ENCODE data around the gene SIRPG. TPM values are rescaled to one million over a fixed set of nuclear protein-coding genes. Genes with fewer than 3 reads are reported as not detected.

The SIRPG gene
- total and polyA plus RNA-seq, 10 of the 15 experiments (the other 5 are each of a cell fraction or from before 2014, with no cell fraction given), result 1.1 to 13.0 (median 4.1) TPM

DNA sequence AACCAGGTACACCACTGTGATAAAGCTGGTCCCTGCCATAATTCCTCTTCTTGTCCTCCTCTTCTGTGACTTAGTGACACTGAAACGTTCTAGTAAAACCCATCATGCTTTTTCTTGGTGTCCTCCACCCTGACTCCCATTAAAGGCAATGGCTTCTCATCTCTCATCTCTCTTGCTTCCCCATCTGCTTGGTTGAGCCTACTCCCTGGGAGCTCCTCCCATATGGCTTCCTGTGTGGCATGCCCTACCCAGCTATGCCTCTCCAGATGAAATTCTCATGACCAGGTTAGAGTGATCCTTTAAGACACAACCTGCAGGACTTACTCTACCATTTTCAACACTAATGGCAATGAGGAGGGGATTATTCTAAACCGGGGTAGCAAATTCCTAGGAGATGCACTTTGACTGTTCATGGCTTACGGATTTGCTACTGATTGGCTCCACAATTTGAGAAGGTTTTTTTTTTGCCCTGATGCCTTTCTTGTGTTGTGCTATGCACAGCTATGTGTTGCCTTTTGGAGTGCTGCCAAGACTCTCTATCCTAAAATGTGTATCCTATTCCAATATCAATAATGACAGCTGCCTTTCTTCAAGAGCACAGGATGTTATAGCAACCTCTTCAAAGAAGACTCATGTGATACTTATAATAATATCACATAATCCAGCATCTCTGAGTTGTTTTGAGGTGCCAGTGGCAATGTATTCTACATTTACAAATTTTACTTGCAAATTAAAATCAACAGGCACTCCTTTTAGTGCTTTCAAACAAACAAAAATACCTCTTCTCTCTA, 6.1 kb downstream of the SIRPG start:
- Histone ChIP-seq H3K4me1 (ENCODE audit: control insufficient read depth, insufficient read depth, low read length) (no peaks in the 10 kb centered on the region; the same call in 1 of the 2 replicates), H3K4me2 (ENCODE audit: control insufficient read depth, insufficient read depth) (no peak overlapping the region), H3K9ac (ENCODE audit: control insufficient read depth, insufficient read depth, low read length) (no peak overlapping the region), H3K9me3 (replicated peaks; ENCODE audit: control insufficient read depth, insufficient read depth, low read length) (peaks cover 1% of the 10 kb centered on the region; the same call in 2 of the 3 replicates), H2AFZ (ENCODE audit: control insufficient read depth, low read depth, low read length) (no peak overlapping the region), H4K20me1 (ENCODE audit: control insufficient read depth, insufficient read depth) (no peaks in the 10 kb centered on the region), H3K27me3 (replicated peaks in 1 of 2; ENCODE audit: control insufficient read depth in 2 of 2, insufficient read depth in 2 of 2, low read length in 1 of 2) (no peaks in the 10 kb centered on the region; a peak in 1 of 4 replicates), H3K4me3 (no peak overlapping the region), H3K27ac (ENCODE audit: control insufficient read depth, insufficient read depth) (no peak overlapping the region), H3K36me3 (ENCODE audit: control insufficient read depth in 2 of 2, insufficient read depth in 2 of 2, low read length in 1 of 2) (no peaks in the 10 kb centered on the region), H3K79me2 (ENCODE audit: control insufficient read depth, insufficient read depth, low read length) (no peaks in the 10 kb centered on the region)
- in situ Hi-C loops (cut with MboI) (no loop called here), intact Hi-C loops (cut with micrococcal nuclease; ENCODE audit: unreplicated experiment) (no loop called here)
- POLR2A ChIA-PET, result interaction anchor here (0.6 kb wide), 1 partner anchor 15 kb away, joined by 3 read pairs; no protein-coding TSS in a partner anchor
- RAD21 ChIA-PET (ENCODE audit: unreplicated experiment), result interaction anchor here (1.1 to 1.5 kb wide), 2 partner anchors 32 to 142 kb away, joined by 3 to 4 read pairs; partner anchors contain the start of gene SIRPB1
- SMC1A ChIA-PET (ENCODE audit: uncharacterized antibody, unreplicated experiment), result interaction anchor here (0.5 to 1.5 kb wide), 5 partner anchors 14 to 397 kb away, joined by 3 to 4 read pairs (median 3); no protein-coding TSS in a partner anchor
- no peak for FAIRE-seq
- 26% methylated on average over 3 of the region's 3 CpGs for WGBS (ENCODE audit: insufficient coverage, insufficient replicate concordance, low lambda C conversion rate, missing lambda C conversion rate)
- no peak for DNase-seq (ENCODE audit: low read depth, low spot score)
- CTCF ChIA-PET, result interaction anchor here (0.7 kb wide), 1 partner anchor 20 kb away, joined by 3 read pairs; no protein-coding TSS in a partner anchor
- no TSS peak for BruUV-seq (replicated peaks)
- no peak; the same call in 2 of the 3 replicates for ATAC-seq
- no peak for TF ChIP-seq NFXL1 (IDR thresholded peaks at IDR 0.05; ENCODE audit: borderline replicate concordance)
- no peak for TF ChIP-seq MXI1 (IDR thresholded peaks at IDR 0.05; ENCODE audit: low read depth, low read length)
- no peak for TF ChIP-seq NKRF (conservative IDR thresholded peaks at IDR 0.05)
- TF ChIP-seq STAT3 (IDR thresholded peaks at IDR 0.05; ENCODE audit: low read depth, low read length), result no peak
- TF ChIP-seq TAF1 (IDR thresholded peaks at IDR 0.05; ENCODE audit: borderline replicate concordance, low read depth, low read length), result no peak
- no peak for TF ChIP-seq CBFB (IDR thresholded peaks at IDR 0.05; ENCODE audit: low read depth)
- TF ChIP-seq REST (IDR thresholded peaks at IDR 0.05; ENCODE audit: low read depth, low read length), result no peak
- TF ChIP-seq, protein P1, sequence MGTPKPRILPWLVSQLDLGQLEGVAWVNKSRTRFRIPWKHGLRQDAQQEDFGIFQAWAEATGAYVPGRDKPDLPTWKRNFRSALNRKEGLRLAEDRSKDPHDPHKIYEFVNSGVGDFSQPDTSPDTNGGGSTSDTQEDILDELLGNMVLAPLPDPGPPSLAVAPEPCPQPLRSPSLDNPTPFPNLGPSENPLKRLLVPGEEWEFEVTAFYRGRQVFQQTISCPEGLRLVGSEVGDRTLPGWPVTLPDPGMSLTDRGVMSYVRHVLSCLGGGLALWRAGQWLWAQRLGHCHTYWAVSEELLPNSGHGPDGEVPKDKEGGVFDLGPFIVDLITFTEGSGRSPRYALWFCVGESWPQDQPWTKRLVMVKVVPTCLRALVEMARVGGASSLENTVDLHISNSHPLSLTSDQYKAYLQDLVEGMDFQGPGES (IDR thresholded peaks at IDR 0.05), result no peak
- TF ChIP-seq STAT1 (conservative IDR thresholded peaks at IDR 0.05), result no peak
- TF ChIP-seq ZNF217 (IDR thresholded peaks at IDR 0.05), result no peak
- TF ChIP-seq, protein P2, sequence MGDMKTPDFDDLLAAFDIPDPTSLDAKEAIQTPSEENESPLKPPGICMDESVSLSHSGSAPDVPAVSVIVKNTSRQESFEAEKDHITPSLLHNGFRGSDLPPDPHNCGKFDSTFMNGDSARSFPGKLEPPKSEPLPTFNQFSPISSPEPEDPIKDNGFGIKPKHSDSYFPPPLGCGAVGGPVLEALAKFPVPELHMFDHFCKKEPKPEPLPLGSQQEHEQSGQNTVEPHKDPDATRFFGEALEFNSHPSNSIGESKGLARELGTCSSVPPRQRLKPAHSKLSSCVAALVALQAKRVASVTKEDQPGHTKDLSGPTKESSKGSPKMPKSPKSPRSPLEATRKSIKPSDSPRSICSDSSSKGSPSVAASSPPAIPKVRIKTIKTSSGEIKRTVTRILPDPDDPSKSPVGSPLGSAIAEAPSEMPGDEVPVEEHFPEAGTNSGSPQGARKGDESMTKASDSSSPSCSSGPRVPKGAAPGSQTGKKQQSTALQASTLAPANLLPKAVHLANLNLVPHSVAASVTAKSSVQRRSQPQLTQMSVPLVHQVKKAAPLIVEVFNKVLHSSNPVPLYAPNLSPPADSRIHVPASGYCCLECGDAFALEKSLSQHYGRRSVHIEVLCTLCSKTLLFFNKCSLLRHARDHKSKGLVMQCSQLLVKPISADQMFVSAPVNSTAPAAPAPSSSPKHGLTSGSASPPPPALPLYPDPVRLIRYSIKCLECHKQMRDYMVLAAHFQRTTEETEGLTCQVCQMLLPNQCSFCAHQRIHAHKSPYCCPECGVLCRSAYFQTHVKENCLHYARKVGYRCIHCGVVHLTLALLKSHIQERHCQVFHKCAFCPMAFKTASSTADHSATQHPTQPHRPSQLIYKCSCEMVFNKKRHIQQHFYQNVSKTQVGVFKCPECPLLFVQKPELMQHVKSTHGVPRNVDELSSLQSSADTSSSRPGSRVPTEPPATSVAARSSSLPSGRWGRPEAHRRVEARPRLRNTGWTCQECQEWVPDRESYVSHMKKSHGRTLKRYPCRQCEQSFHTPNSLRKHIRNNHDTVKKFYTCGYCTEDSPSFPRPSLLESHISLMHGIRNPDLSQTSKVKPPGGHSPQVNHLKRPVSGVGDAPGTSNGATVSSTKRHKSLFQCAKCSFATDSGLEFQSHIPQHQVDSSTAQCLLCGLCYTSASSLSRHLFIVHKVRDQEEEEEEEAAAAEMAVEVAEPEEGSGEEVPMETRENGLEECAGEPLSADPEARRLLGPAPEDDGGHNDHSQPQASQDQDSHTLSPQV (IDR thresholded peaks at IDR 0.05), result no peak
- TF ChIP-seq FOXK2 (IDR thresholded peaks at IDR 0.05), result no peak

Measured in GM12878 (cell line).